HepG2 (cell line): ENCODE results near the gene LILRB3. TPM values are rescaled to one million over a fixed set of nuclear protein-coding genes. Genes with fewer than 3 reads are reported as not detected.
A peak's percentile ranks its signal among the peaks of the same experiment; 100 is the strongest.

ENCODE experiments used
- ATM ChIP-seq: fragments of 450-650 bp; IDR thresholded peaks from 2 replicates; pipeline ENCODE4 v1.7.1; 2017; ENCODE audit warnings: mild to moderate bottlenecking, borderline replicate concordance
- FOXM1 ChIP-seq: sonication (generic); formaldehyde crosslinking; IDR thresholded peaks from 2 replicates; pipeline ENCODE4 v1.5.0; 2020; ENCODE audit warnings: missing genetic modification reagents
- JUNB ChIP-seq: sonication (generic); formaldehyde crosslinking; IDR thresholded peaks from 2 replicates; pipeline ENCODE4 v1.8.0; 2022; ENCODE audit warnings: missing genetic modification reagents, mild to moderate bottlenecking, borderline replicate concordance
- NONO ChIP-seq, 2 experiments: fragments of 450-650 bp in 1 of 2; sonication (generic) in 1 of 2; formaldehyde crosslinking in 1 of 2; IDR thresholded peaks in 1 of 2; conservative IDR thresholded peaks in 1 of 2; 2 replicates each; pipeline versions ENCODE4 v1.6.1 to v1.8.0; 2017 to 2022; ENCODE audit warnings: mild to moderate bottlenecking in 1 of 2, missing genetic modification reagents in 1 of 2, moderate library complexity in 1 of 2
- ZBTB40 ChIP-seq, 2 experiments: fragments of 450-650 bp in 1 of 2; sonication (generic) in 1 of 2; formaldehyde crosslinking in 1 of 2; IDR thresholded peaks; 2 replicates each; pipeline versions ENCODE4 v1.6.1 to v1.8.0; 2016 to 2022; ENCODE audit warnings: antibody characterized with exemption in 1 of 2, mild to moderate bottlenecking in 1 of 2, missing genetic modification reagents in 1 of 2
- ZNF678 ChIP-seq: sonication (generic); formaldehyde crosslinking; IDR thresholded peaks from 2 replicates; pipeline ENCODE4 v1.4.0; 2020; ENCODE audit warnings: mild to moderate bottlenecking, missing genetic modification reagents
- ZNF687 ChIP-seq: sonication (generic); formaldehyde crosslinking; IDR thresholded peaks from 2 replicates; pipeline ENCODE4 v1.5.1; 2020; ENCODE audit warnings: mild to moderate bottlenecking, missing genetic modification reagents, moderate library complexity
- polyA plus RNA-seq, 8 experiments: library from polyadenylated mRNA; depleted of rRNA in 3 of 8; stranded (reverse) in 7 of 8; unstranded in 1 of 8; fragments of >200 nt; fragmentation: Illumina TruSeq in 4 of 8; extraction: Trizol in 4 of 8; gene quantifications; 2 replicates each; pipeline versions ENCODE4 v1.2.1 to v1.2.3, GENCODE V29; 2011 to 2016; ENCODE audit warnings: low read depth in 4 of 8, missing spikeins in 1 of 8, mixed read lengths in 1 of 8; ENCODE audit not compliant: insufficient read depth in 1 of 8
- total RNA-seq, 5 experiments: library from RNA; depleted of rRNA; stranded (reverse); fragments of >200 nt; fragmentation: Illumina TruSeq; extraction: Trizol; gene quantifications; 2 replicates each; pipeline ENCODE4 v1.2.3, GENCODE V29; 2016; ENCODE audit warnings: low read depth in 1 of 5

LILRB3 gene
- total and polyA plus RNA-seq, 2 of the 13 experiments (the other 11 are each of a cell fraction or from before 2014, with no cell fraction given): 0.22 TPM; not detected in 1

GRCh38 chr19:54172471-54173358 lies 50.1 kb downstream of the LILRB3 start, which contains the start of gene TMC4 (continued):
- no peak for TF ChIP-seq FOXM1 (CRISPR knock-in tag)
- TF ChIP-seq ZNF678: no peak
- TF ChIP-seq ZNF687 (CRISPR knock-in tag): peak; percentile 11; the same call in 1 of the 2 replicates
- TF ChIP-seq NONO (IDR thresholded peaks at IDR 0.05): no peak
- TF ChIP-seq NONO (CRISPR knock-in tag; conservative IDR thresholded peaks at IDR 0.05): no peak
- TF ChIP-seq JUNB (CRISPR knock-in tag): no peak
- no peak for TF ChIP-seq ZBTB40 (IDR thresholded peaks at IDR 0.05)
- TF ChIP-seq ZBTB40 (CRISPR knock-in tag; IDR thresholded peaks at IDR 0.05): no peak
- no peak for TF ChIP-seq ATM
